OCI-LY1 (cell line): Measurements from ENCODE around the gene NABP1.
A peak's percentile ranks its signal among the peaks of the same experiment; 100 is the strongest.

Experiments
- EZH2 ChIP-seq: fragments of 200-600 bp; sonication (generic), shearing (Covaris generic); IDR thresholded peaks from 2 replicates; pipeline ENCODE4 v1.8.0; 2017; ENCODE audit warnings: borderline replicate concordance, mixed run types, mild to moderate bottlenecking, antibody characterized with exemption, low read length, moderate library complexity, mixed read lengths
- TF ChIP-seq, protein P1 (sequence below): fragments of 200-600 bp; sonication (generic), shearing (Covaris generic); IDR thresholded peaks from 2 replicates; pipeline ENCODE4 v1.5.1; 2017; ENCODE audit warnings: mild to moderate bottlenecking, antibody characterized with exemption, low read length, moderate library complexity, mixed read lengths

DNA sequence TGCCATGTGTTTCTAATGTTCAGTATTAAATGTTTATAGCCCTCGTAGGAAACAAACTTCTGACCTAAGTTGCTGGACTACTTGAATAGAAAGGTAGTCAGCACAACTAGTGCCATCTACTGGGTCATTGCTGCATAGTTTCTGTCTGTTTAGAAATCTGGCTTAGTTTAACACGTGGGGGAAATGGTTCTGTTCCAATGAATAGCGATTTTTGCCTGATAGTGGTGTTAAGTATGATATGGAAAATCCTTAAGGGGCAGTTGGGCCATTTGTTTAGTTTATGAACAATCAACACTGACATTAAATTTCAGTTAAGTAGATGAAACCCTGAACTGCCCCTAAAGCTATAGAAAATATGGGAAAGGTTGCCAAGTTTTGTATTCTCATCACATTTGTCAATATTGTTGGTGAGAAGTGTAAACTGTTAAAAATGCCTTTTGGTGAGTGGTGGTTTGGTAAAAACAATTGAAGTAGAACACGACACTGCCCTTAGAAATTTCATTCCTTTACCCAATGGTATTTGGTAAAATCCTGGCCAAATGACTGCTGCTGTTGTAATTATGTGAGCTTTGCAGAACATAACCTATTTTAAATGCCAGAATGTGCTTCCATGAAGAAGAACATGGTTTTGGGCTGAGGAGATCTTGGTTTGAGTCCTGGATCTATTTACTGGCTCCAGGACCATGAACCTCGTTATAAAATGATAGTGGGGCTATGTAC lies 13.2 kb downstream of the NABP1 start:
- TF ChIP-seq, protein P1, sequence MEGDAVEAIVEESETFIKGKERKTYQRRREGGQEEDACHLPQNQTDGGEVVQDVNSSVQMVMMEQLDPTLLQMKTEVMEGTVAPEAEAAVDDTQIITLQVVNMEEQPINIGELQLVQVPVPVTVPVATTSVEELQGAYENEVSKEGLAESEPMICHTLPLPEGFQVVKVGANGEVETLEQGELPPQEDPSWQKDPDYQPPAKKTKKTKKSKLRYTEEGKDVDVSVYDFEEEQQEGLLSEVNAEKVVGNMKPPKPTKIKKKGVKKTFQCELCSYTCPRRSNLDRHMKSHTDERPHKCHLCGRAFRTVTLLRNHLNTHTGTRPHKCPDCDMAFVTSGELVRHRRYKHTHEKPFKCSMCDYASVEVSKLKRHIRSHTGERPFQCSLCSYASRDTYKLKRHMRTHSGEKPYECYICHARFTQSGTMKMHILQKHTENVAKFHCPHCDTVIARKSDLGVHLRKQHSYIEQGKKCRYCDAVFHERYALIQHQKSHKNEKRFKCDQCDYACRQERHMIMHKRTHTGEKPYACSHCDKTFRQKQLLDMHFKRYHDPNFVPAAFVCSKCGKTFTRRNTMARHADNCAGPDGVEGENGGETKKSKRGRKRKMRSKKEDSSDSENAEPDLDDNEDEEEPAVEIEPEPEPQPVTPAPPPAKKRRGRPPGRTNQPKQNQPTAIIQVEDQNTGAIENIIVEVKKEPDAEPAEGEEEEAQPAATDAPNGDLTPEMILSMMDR, result peak; percentile 91
- no peak for TF ChIP-seq EZH2
